HEK293 (cell line): ENCODE measurements around the gene DNAH11.

Experiments
- CTCF ChIA-PET: fragments of 350-600 bp; formaldehyde crosslinking; extraction: SDS; loops from one replicate; lab custom pipeline; 2021; ENCODE audit warnings: antibody characterized with exemption; lab: Yijun Ruan, JAX
- POLR2A ChIA-PET: fragments of 300-600 bp; formaldehyde crosslinking; extraction: SDS; loops from one replicate; lab custom pipeline; 2020; ENCODE audit warnings: antibody characterized with exemption, inconsistent platforms; lab: Yijun Ruan, JAX
- H3K27ac ChIP-seq: fragments of 200-500 bp; sonication (Bioruptor generic); 2 replicates; pipeline ENCODE4 v1.5.1; 2014; ENCODE audit warnings: low read depth, low read length, control low read depth, inconsistent platforms; ENCODE audit errors: extremely low read depth
- H3K36me3 ChIP-seq, 2 experiments: fragments of 200-500 bp in 1 of 2; sonication (Bioruptor generic) in 1 of 2; 1 replicate in 1 of 2; 2 replicates in 1 of 2; pipeline ENCODE4 v1.5.1; 2014 to 2017; ENCODE audit warnings: inconsistent platforms in 2 of 2, low read length in 2 of 2; ENCODE audit not compliant: control insufficient read depth in 2 of 2, insufficient read depth in 1 of 2
- H3K4me1 ChIP-seq: fragments of 200-500 bp; sonication (Bioruptor generic); 2 replicates; pipeline ENCODE4 v1.5.1; 2014; ENCODE audit warnings: mild to moderate bottlenecking, low read length, inconsistent platforms; ENCODE audit not compliant: control insufficient read depth, insufficient read depth
- H3K4me3 ChIP-seq: 2 replicates; pipeline ENCODE4 v1.5.1; 2011; ENCODE audit warnings: low read depth, mild to moderate bottlenecking, control low read depth, low read length, moderate library complexity
- H3K9me3 ChIP-seq: fragments of 200-500 bp; sonication (Bioruptor generic); 2 replicates; pipeline ENCODE4 v1.5.1; 2014; ENCODE audit warnings: low read depth, low read length, inconsistent platforms; ENCODE audit not compliant: control insufficient read depth, insufficient read depth
- BCL6B ChIP-seq: fragments of 450-650 bp; formaldehyde crosslinking; IDR thresholded peaks from 2 replicates; pipeline ENCODE4 v1.5.1; 2017; ENCODE audit warnings: missing biosample characterization, missing genetic modification characterization
- GLI2 ChIP-seq: fragments of 450-650 bp; formaldehyde crosslinking; IDR thresholded peaks from 2 replicates; pipeline ENCODE4; 2017; ENCODE audit warnings: missing biosample characterization, missing genetic modification characterization, low read depth, borderline replicate concordance
- GLIS2 ChIP-seq: fragments of 450-650 bp; formaldehyde crosslinking; IDR thresholded peaks from 2 replicates; pipeline ENCODE4 v1.5.1; 2016; ENCODE audit warnings: missing biosample characterization, missing genetic modification characterization
- KLF9 ChIP-seq: fragments of 450-650 bp; formaldehyde crosslinking; IDR thresholded peaks from 2 replicates; pipeline ENCODE4 v1.5.1; 2016; ENCODE audit warnings: missing biosample characterization, missing genetic modification characterization, low read depth
- OSR2 ChIP-seq: fragments of 450-650 bp; formaldehyde crosslinking; IDR thresholded peaks from 2 replicates; pipeline ENCODE4 v1.5.1; 2016; ENCODE audit warnings: missing biosample characterization, missing genetic modification characterization
- PBX3 ChIP-seq: sonication (generic); formaldehyde crosslinking; IDR thresholded peaks from 2 replicates; pipeline ENCODE4 v1.8.1; 2022; ENCODE audit warnings: mild to moderate bottlenecking, moderate library complexity, missing genetic modification reagents
- SALL2 ChIP-seq: fragments of 450-650 bp; formaldehyde crosslinking; IDR thresholded peaks from 2 replicates; pipeline ENCODE4 v1.5.0; 2017; ENCODE audit warnings: missing biosample characterization, mild to moderate bottlenecking, missing genetic modification characterization, borderline replicate concordance
- SP3 ChIP-seq: fragments of 450-650 bp; formaldehyde crosslinking; IDR thresholded peaks from 2 replicates; pipeline ENCODE4 v1.5.1; 2016; ENCODE audit warnings: missing biosample characterization, missing genetic modification characterization
- YY1 ChIP-seq: fragments of 450-650 bp; formaldehyde crosslinking; IDR thresholded peaks from 2 replicates; pipeline ENCODE4 v1.5.1; 2018; ENCODE audit warnings: missing biosample characterization, missing genetic modification characterization
- ZBTB10 ChIP-seq: fragments of 450-650 bp; formaldehyde crosslinking; IDR thresholded peaks from 2 replicates; pipeline ENCODE4 v1.5.1; 2016; ENCODE audit warnings: missing biosample characterization, missing genetic modification characterization
- ZBTB20 ChIP-seq: fragments of 450-650 bp; formaldehyde crosslinking; IDR thresholded peaks from 2 replicates; pipeline ENCODE4 v1.5.1; 2016; ENCODE audit warnings: missing biosample characterization, missing genetic modification characterization
- ZBTB8A ChIP-seq: fragments of 450-650 bp; formaldehyde crosslinking; IDR thresholded peaks from 2 replicates; pipeline ENCODE4 v1.5.1; 2016; ENCODE audit warnings: missing biosample characterization, missing genetic modification characterization
- ZNF10 ChIP-seq: fragments of 450-650 bp; formaldehyde crosslinking; IDR thresholded peaks from 2 replicates; pipeline ENCODE4 v1.5.1; 2017; ENCODE audit warnings: missing biosample characterization, missing genetic modification characterization
- ZNF175 ChIP-seq: fragments of 450-650 bp; formaldehyde crosslinking; IDR thresholded peaks from 2 replicates; pipeline ENCODE4 v1.5.1; 2016; ENCODE audit warnings: missing biosample characterization, missing genetic modification characterization
- ZNF23 ChIP-seq: fragments of 450-650 bp; formaldehyde crosslinking; IDR thresholded peaks from 2 replicates; pipeline ENCODE4 v1.5.1; 2016; ENCODE audit warnings: missing biosample characterization, missing genetic modification characterization, borderline replicate concordance
- ZNF26 ChIP-seq: fragments of 450-650 bp; formaldehyde crosslinking; IDR thresholded peaks from 2 replicates; pipeline ENCODE4 v1.5.1; 2016; ENCODE audit warnings: missing biosample characterization, missing genetic modification characterization
- ZNF274 ChIP-seq, 2 experiments: fragments of 200-500 bp in 1 of 2; fragments of 450-650 bp in 1 of 2; sonication (Bioruptor generic) in 1 of 2; formaldehyde crosslinking in 1 of 2; IDR thresholded peaks; 2 replicates each; pipeline versions ENCODE4 v1.5.1 to v1.6.1; 2014 to 2016; ENCODE audit warnings: borderline replicate concordance in 1 of 2, inconsistent platforms in 1 of 2, low read length in 1 of 2, missing biosample characterization in 1 of 2, missing genetic modification characterization in 1 of 2
- ZNF341 ChIP-seq: fragments of 450-650 bp; formaldehyde crosslinking; IDR thresholded peaks from 2 replicates; pipeline ENCODE4; 2016; ENCODE audit warnings: low read depth, missing biosample characterization, missing genetic modification characterization
- ZNF350 ChIP-seq: fragments of 450-650 bp; formaldehyde crosslinking; IDR thresholded peaks from 2 replicates; pipeline ENCODE4 v1.5.0; 2017; ENCODE audit warnings: missing biosample characterization, mild to moderate bottlenecking, missing genetic modification characterization
- ZNF394 ChIP-seq: fragments of 450-650 bp; formaldehyde crosslinking; IDR thresholded peaks from 2 replicates; pipeline ENCODE4 v1.5.1; 2016; ENCODE audit warnings: missing biosample characterization, missing genetic modification characterization, mild to moderate bottlenecking, moderate library complexity, borderline replicate concordance
- ZNF488 ChIP-seq: fragments of 450-650 bp; formaldehyde crosslinking; IDR thresholded peaks from 2 replicates; pipeline ENCODE4 v1.5.1; 2016; ENCODE audit warnings: missing biosample characterization, missing genetic modification characterization
- ZNF560 ChIP-seq: fragments of 450-650 bp; formaldehyde crosslinking; IDR thresholded peaks from 2 replicates; pipeline ENCODE4 v1.5.1; 2017; ENCODE audit warnings: missing biosample characterization, missing genetic modification characterization, borderline replicate concordance
- ZNF777 ChIP-seq: fragments of 450-650 bp; formaldehyde crosslinking; IDR thresholded peaks from 2 replicates; pipeline ENCODE4 v1.5.1; 2017; ENCODE audit warnings: missing biosample characterization, missing genetic modification characterization, borderline replicate concordance
- ZNF785 ChIP-seq: fragments of 450-650 bp; formaldehyde crosslinking; IDR thresholded peaks from 2 replicates; pipeline ENCODE4 v1.5.1; 2016; ENCODE audit warnings: missing biosample characterization, missing genetic modification characterization
- ZNF791 ChIP-seq: fragments of 450-650 bp; formaldehyde crosslinking; IDR thresholded peaks from 2 replicates; pipeline ENCODE4 v1.5.1; 2016; ENCODE audit warnings: missing biosample characterization, missing genetic modification characterization
- ZNF792 ChIP-seq: fragments of 450-650 bp; formaldehyde crosslinking; IDR thresholded peaks from 2 replicates; pipeline ENCODE4 v1.5.1; 2016; ENCODE audit warnings: missing biosample characterization, missing genetic modification characterization
- ZSCAN23 ChIP-seq: fragments of 450-650 bp; formaldehyde crosslinking; IDR thresholded peaks from 2 replicates; pipeline ENCODE4 v1.5.1; 2016; ENCODE audit warnings: missing biosample characterization, missing genetic modification characterization

The DNAH11 gene

GRCh38 chr7:21944616-21945453 lies 402.0 kb downstream of the DNAH11 start (continued):
- TF ChIP-seq BCL6B (tag by site-specific recombination) (no peak), ZNF274 (IDR thresholded peaks at IDR 0.05; ENCODE audit: low read length) (no peak), ZNF274 (tag by site-specific recombination; IDR thresholded peaks at IDR 0.05; ENCODE audit: borderline replicate concordance) (no peak), KLF9 (peak; percentile 34; the same call in 1 of the 2 replicates), ZBTB8A (tag by site-specific recombination) (peak; percentile 93), ZSCAN23 (no peak), ZNF777 (tag by site-specific recombination) (no peak), ZNF350 (no peak), PBX3 (CRISPR knock-in tag) (no peak), ZBTB20 (tag by site-specific recombination) (peak; percentile 59), ZNF792 (tag by site-specific recombination) (no peak), SP3 (tag by site-specific recombination) (no peak), ZNF791 (no peak), ZNF26 (tag by site-specific recombination) (no peak), ZNF394 (tag by site-specific recombination) (no peak), ZBTB10 (no peak), OSR2 (no peak)

GRCh38 chr7:21945454-21946221 lies 402.8 kb downstream of the DNAH11 start, which contains the start of gene CDCA7L:
TSS of gene CDCA7L (minus strand) at chr7:21945899. CDS start at chr7:21945804, 95 bp downstream.
- ChIA-PET CTCF (interaction anchor here (0.6 to 0.8 kb wide), 2 partner anchors 17 to 22 kb away, joined by 3 read pairs; no protein-coding TSS in a partner anchor), POLR2A (interaction anchor here (0.6 to 2.0 kb wide), 6 partner anchors 8 to 1945 kb away, joined by 3 to 8 read pairs (median 4); no protein-coding TSS in a partner anchor)
- H3K4me3 ChIP-seq, result peak within 1 kb of the TSS; percentile 85
- H3K9me3 ChIP-seq, result no peaks in the 10 kb centered on the region
- H3K4me1 ChIP-seq, result peaks cover 52% of the 10 kb centered on the region
- peak within 1 kb of the TSS; percentile 93 for H3K27ac ChIP-seq
- H3K36me3 ChIP-seq, result no peaks in the 10 kb centered on the region
- TF ChIP-seq ZNF10 (no peak), SALL2 (tag by site-specific recombination) (no peak), GLI2 (tag by site-specific recombination) (no peak), ZNF341 (tag by site-specific recombination) (peak; percentile 64), ZNF785 (no peak), ZNF394 (tag by site-specific recombination) (peak; percentile 48; the same call in 1 of the 2 replicates), ZNF23 (tag by site-specific recombination) (no peak), ZNF488 (tag by site-specific recombination) (no peak), OSR2 (no peak), GLIS2 (tag by site-specific recombination) (peak; percentile 50), YY1 (tag by site-specific recombination) (peak; percentile 49; the same call in 1 of the 2 replicates), ZNF175 (tag by site-specific recombination) (no peak), ZNF560 (no peak), ZNF792 (tag by site-specific recombination) (no peak)
